SU-DHL-6 (cell line): Measurements from ENCODE around the gene EAPP.
"Not testable (repeated sequence)": the region's sequence is repeated elsewhere in the genome, so short reads cannot be mapped to it uniquely, and the experiment has no call there.

Source experiments
- CTCF ChIP-seq: fragments of 200-600 bp; sonication (generic); IDR thresholded peaks from one replicate; pipeline ENCODE4 v1.5.1; 2017; ENCODE audit warnings: antibody characterized with exemption, mild to moderate bottlenecking, low read length, moderate library complexity; ENCODE audit not compliant: insufficient read depth, poor library complexity, severe bottlenecking
- EZH2phosphoT487 ChIP-seq: fragments of 200-600 bp; sonication (generic), shearing (Covaris generic); conservative IDR thresholded peaks from 2 replicates; pipeline ENCODE4 v1.6.1; 2018; ENCODE audit warnings: mild to moderate bottlenecking, antibody characterized with exemption, low read length, moderate library complexity, mixed read lengths

GRCh38 chr14:34549276-34549966 is 9.9 kb upstream of the EAPP start:
- not testable (repeated sequence) for TF ChIP-seq CTCF, EZH2phosphoT487
